GM11168 (cell line): ENCODE results near the gene ABI1.
"Not testable (repeated sequence)": the region's sequence is repeated elsewhere in the genome, so short reads cannot be mapped to it uniquely, and the experiment has no call there.

ENCODE experiments used
- in situ Hi-C: fragments of 300-500 bp; cut with MboI; formaldehyde crosslinking; loops from one replicate; pipeline ENCODE4 v1.12.0; 2022; ENCODE audit warnings: low sequenced_read_pairs; ENCODE audit not compliant: unreplicated experiment

The ABI1 gene

GRCh38 chr10:26857553-26857952 is 3.2 kb downstream of the ABI1 start:
- in situ Hi-C loops, result not testable (repeated sequence)

GRCh38 chr10:26855186-26855585 is 5.6 kb downstream of the ABI1 start:
- in situ Hi-C loops, result no loop called here

GRCh38 chr10:26854524-26854923 is 6.2 kb downstream of the ABI1 start:
- in situ Hi-C loops, result no loop called here

- in situ Hi-C loops, result no loop called here
Measured at GRCh38 chr10:26844396-26844975, 16.3 kb downstream of the ABI1 start.

GRCh38 chr10:26843736-26844135 is 17.0 kb downstream of the ABI1 start:
- in situ Hi-C loops, result no loop called here

GRCh38 chr10:26841733-26842317 is 18.9 kb downstream of the ABI1 start:
- in situ Hi-C loops, result no loop called here

- in situ Hi-C loops, result no loop called here
Measured at GRCh38 chr10:26840938-26841732, 19.6 kb downstream of the ABI1 start.

- in situ Hi-C loops, result no loop called here
Measured at GRCh38 chr10:26839966-26840627, 20.7 kb downstream of the ABI1 start.

GRCh38 chr10:26837139-26837538 is 23.6 kb downstream of the ABI1 start:
- in situ Hi-C loops, result no loop called here

- in situ Hi-C loops, result no loop called here
Measured at GRCh38 chr10:26835025-26835424, 25.7 kb downstream of the ABI1 start.

GRCh38 chr10:26832960-26833359 is 27.8 kb downstream of the ABI1 start:
- in situ Hi-C loops, result no loop called here

GRCh38 chr10:26831936-26832335 is 28.8 kb downstream of the ABI1 start:
- in situ Hi-C loops, result no loop called here

- in situ Hi-C loops, result no loop called here
Measured at GRCh38 chr10:26829810-26830515, 30.8 kb downstream of the ABI1 start.

GRCh38 chr10:26824015-26824690 is 36.6 kb downstream of the ABI1 start:
- in situ Hi-C loops, result no loop called here

- in situ Hi-C loops, result no loop called here
Measured at GRCh38 chr10:26821699-26822570, 38.8 kb downstream of the ABI1 start.

GRCh38 chr10:26815500-26815899 is 45.3 kb downstream of the ABI1 start:
- in situ Hi-C loops, result no loop called here

- in situ Hi-C loops, result no loop called here
Measured at GRCh38 chr10:26810435-26811026, 50.2 kb downstream of the ABI1 start.

- in situ Hi-C loops, result no loop called here
Measured at GRCh38 chr10:26809973-26810372, 50.8 kb downstream of the ABI1 start.

GRCh38 chr10:26807532-26807931 is 53.2 kb downstream of the ABI1 start:
- in situ Hi-C loops, result no loop called here
